ENCODE data around the gene KCTD16.

Gene KCTD16

DNA sequence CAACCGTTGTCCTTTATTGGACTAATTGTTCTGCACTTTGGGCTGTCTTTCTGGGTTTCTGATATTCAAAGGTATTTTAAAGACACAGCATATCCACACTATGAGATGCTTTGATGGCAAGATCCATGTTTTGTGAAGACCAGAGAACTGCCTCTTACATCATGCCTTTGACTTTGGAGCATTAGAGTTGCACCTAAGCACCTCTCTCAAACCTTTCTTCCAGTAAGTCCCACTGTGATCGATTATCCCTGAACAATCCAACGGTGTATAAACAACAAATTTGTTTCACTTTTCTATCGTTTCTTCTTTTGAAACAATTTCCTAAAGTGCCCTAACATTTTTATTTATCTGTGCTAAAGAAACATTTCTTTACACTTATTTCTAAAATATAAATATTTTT is 144.4 kb downstream of the KCTD16 start:
- Mint-ChIP-seq H3K27ac (no peak overlapping the region), H3K4me3 (no peak overlapping the region), H3K4me1 (no peaks in the 10 kb centered on the region), H3K9me3 (no peaks in the 10 kb centered on the region), H3K36me3 (no peaks in the 10 kb centered on the region), H3K27me3 (no peaks in the 10 kb centered on the region)
- no peak for ATAC-seq

DNA sequence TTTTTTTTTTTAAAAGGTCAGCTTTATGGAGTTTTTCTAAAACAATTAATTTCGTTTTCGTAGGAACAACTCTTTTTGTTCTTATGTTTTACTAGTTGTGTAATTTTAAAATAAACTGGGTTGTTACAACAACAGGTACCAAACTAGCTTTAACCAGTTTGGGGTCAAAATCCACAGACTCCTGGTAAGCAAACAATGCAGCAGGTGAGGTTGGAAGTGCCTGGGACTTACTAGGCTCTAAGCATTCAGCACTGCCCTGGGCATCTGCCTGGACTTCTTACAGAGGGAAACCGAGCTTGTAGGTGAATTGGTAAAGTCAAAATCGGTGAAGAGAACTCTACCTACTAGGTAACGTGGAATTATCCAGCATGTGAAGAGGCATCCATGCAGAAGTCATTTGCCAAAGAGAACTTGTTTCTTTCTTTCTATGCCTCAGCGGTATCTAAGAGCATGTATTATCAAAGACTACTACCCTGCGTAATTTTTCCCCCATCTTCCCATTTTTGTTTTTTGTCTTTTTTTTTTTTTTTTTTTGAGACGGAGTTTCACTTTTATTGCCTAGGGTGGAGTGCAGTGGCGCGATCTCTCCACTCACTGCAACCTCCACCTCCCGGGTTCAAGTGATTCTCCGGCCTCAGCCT is 145.4 kb downstream of the KCTD16 start:
- H3K4me3 Mint-ChIP-seq = no peak overlapping the region
- no peak for ATAC-seq
- no peaks in the 10 kb centered on the region for H3K27me3 Mint-ChIP-seq

GRCh38 chr5:144318011-144318410 is 147.3 kb downstream of the KCTD16 start:
- Mint-ChIP-seq H3K9me3 (no peaks in the 10 kb centered on the region), H3K4me1 (no peaks in the 10 kb centered on the region), H3K27ac (no peak overlapping the region), H3K4me3 (no peak overlapping the region), H3K27me3 (no peaks in the 10 kb centered on the region), H3K36me3 (no peaks in the 10 kb centered on the region)
- no peak for ATAC-seq

More for the DNA sequence above, 145.4 kb downstream of the KCTD16 start:
- H3K9me3 Mint-ChIP-seq = no peaks in the 10 kb centered on the region
- H3K27ac Mint-ChIP-seq = no peak overlapping the region
- no peaks in the 10 kb centered on the region for H3K36me3 Mint-ChIP-seq
- no peaks in the 10 kb centered on the region for H3K4me1 Mint-ChIP-seq

- Mint-ChIP-seq H3K4me1 (no peaks in the 10 kb centered on the region), H3K4me3 (no peak overlapping the region), H3K9me3 (no peaks in the 10 kb centered on the region), H3K27ac (no peak overlapping the region), H3K36me3 (no peaks in the 10 kb centered on the region), H3K27me3 (no peaks in the 10 kb centered on the region)
- no peak for ATAC-seq
Observed at GRCh38 chr5:144318460-144318859, 147.8 kb downstream of the KCTD16 start.

DNA sequence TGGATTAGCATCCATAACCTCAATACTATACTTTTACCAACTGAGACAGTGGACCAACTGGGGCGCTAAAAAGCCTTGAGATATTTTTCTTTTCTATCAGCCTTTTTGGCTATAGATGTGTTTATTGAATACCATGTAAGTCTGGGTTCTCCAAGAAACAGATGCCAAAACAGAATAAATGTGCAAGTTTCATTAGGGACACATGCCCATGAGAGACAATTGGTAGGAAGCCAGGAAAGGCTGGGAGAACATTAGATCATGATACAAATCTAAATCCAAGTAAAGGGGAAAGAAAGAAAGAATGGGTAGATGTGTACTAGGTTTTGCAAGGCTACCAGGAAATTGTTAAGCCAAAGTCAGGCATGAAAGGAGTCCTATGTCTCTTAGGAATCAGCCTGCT is 152.5 kb downstream of the KCTD16 start:
- no peaks in the 10 kb centered on the region for H3K27me3 Mint-ChIP-seq
- no peak overlapping the region for H3K27ac Mint-ChIP-seq
- no peak overlapping the region for H3K4me3 Mint-ChIP-seq
- H3K9me3 Mint-ChIP-seq = no peaks in the 10 kb centered on the region
- no peaks in the 10 kb centered on the region for H3K4me1 Mint-ChIP-seq
- ATAC-seq = no peak
- no peaks in the 10 kb centered on the region for H3K36me3 Mint-ChIP-seq

GRCh38 chr5:144325532-144325931 is 154.9 kb downstream of the KCTD16 start:
- no peak overlapping the region for H3K27ac Mint-ChIP-seq
- H3K4me3 Mint-ChIP-seq = no peak overlapping the region
- H3K4me1 Mint-ChIP-seq = no peaks in the 10 kb centered on the region
- H3K36me3 Mint-ChIP-seq = no peaks in the 10 kb centered on the region
- H3K9me3 Mint-ChIP-seq = no peaks in the 10 kb centered on the region
- H3K27me3 Mint-ChIP-seq = no peaks in the 10 kb centered on the region
- ATAC-seq = no peak

GRCh38 chr5:144328494-144328893 is 157.8 kb downstream of the KCTD16 start:
- no peak overlapping the region for H3K4me3 Mint-ChIP-seq
- no peak for ATAC-seq
- H3K4me1 Mint-ChIP-seq = no peaks in the 10 kb centered on the region
- no peaks in the 10 kb centered on the region for H3K9me3 Mint-ChIP-seq
- no peaks in the 10 kb centered on the region for H3K27me3 Mint-ChIP-seq
- no peaks in the 10 kb centered on the region for H3K36me3 Mint-ChIP-seq
- no peak overlapping the region for H3K27ac Mint-ChIP-seq

- no peak for ATAC-seq
- no peaks in the 10 kb centered on the region for H3K27me3 Mint-ChIP-seq
- H3K9me3 Mint-ChIP-seq = no peaks in the 10 kb centered on the region
Observed at GRCh38 chr5:144328980-144329379, 158.3 kb downstream of the KCTD16 start.

DNA sequence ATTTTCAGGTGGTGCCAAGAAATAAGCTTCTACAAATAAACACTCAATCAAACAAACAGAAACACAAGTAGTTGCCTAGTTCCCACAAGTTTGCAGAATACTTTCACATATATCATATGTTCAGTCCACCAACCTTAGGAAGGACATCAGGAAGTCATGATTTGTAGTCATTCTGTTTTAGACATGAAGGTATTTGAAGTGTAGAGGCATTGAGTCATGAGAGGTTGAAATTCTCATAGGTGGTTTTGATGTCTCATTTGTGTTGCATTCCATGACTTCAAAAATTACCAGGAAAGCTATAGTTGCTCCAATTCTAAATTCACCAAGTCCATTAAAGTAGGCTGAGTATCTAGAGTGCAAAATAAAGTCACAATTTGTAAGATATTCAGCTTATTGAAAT is 159.0 kb downstream of the KCTD16 start:
- no peaks in the 10 kb centered on the region for H3K4me1 Mint-ChIP-seq
- H3K36me3 Mint-ChIP-seq = no peaks in the 10 kb centered on the region
- no peak overlapping the region for H3K4me3 Mint-ChIP-seq
- no peak for ATAC-seq
- H3K27ac Mint-ChIP-seq = no peak overlapping the region
- H3K9me3 Mint-ChIP-seq = no peaks in the 10 kb centered on the region
- no peaks in the 10 kb centered on the region for H3K27me3 Mint-ChIP-seq

More at GRCh38 chr5:144328980-144329379, 158.3 kb downstream of the KCTD16 start:
- H3K36me3 Mint-ChIP-seq = no peaks in the 10 kb centered on the region
- no peak overlapping the region for H3K4me3 Mint-ChIP-seq
- H3K4me1 Mint-ChIP-seq = no peaks in the 10 kb centered on the region
- no peak overlapping the region for H3K27ac Mint-ChIP-seq

- Mint-ChIP-seq H3K27me3 (no peaks in the 10 kb centered on the region), H3K36me3 (no peaks in the 10 kb centered on the region), H3K4me3 (no peak overlapping the region), H3K4me1 (no peaks in the 10 kb centered on the region), H3K27ac (no peak overlapping the region), H3K9me3 (no peaks in the 10 kb centered on the region)
- no peak for ATAC-seq
Observed at GRCh38 chr5:144331361-144331760, 160.7 kb downstream of the KCTD16 start.

DNA sequence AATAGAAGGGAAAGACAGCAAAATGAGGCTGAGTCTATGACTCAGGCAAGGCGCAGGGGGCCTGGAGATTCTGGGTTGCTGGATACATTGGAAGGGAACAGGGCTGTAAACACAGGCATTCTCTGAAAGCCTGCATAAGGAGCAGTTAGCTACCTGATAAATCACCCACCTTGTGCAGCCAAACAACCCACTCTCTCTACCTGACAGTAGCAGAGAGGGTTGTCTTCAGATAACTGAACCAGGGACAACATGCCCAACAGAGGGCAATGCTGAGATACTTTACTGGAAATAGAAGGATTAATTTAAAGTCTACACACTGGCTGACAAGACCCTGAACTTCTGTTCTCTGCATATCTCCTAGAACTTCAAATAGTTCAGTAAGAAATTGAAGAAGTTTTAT is 161.6 kb downstream of the KCTD16 start:
- H3K36me3 Mint-ChIP-seq = no peaks in the 10 kb centered on the region
- ATAC-seq = no peak
- no peak overlapping the region for H3K27ac Mint-ChIP-seq

DNA sequence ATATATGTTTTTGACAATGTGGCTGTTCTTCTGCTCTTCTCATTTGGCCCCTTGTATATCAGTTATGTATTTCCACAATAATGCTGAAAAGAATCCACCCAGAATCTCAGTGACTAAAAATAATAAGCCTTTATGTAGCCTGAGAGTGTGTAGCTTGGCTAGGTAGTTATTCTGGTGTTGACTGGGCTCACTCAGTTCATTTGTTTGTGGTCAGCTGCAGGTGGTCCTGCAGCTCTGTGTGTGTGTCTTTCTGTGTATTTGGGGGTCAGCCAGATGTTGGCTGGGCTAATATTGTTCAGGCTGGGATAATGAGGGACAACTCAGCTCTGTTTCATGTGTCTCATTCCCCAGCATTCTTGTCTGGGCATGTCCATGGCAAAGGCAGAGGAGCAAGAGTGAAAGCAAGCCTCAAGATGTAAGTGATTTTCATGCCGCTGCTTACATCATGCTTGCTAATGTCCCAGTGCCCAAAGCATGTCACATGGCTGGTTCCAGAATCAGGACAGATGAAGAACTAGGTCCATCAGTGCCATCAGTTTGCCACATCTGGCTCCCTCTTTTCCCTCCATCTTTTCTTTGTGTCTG is 162.8 kb downstream of the KCTD16 start:
- H3K36me3 Mint-ChIP-seq = no peaks in the 10 kb centered on the region
- H3K9me3 Mint-ChIP-seq = no peaks in the 10 kb centered on the region
- H3K27me3 Mint-ChIP-seq = no peaks in the 10 kb centered on the region
- H3K27ac Mint-ChIP-seq = no peak overlapping the region
- no peak overlapping the region for H3K4me3 Mint-ChIP-seq
- no peaks in the 10 kb centered on the region for H3K4me1 Mint-ChIP-seq
- ATAC-seq = peak; percentile 15

More for the DNA sequence above, 161.6 kb downstream of the KCTD16 start:
- Mint-ChIP-seq H3K27me3 (no peaks in the 10 kb centered on the region), H3K4me3 (no peak overlapping the region), H3K4me1 (no peaks in the 10 kb centered on the region), H3K9me3 (no peaks in the 10 kb centered on the region)

DNA sequence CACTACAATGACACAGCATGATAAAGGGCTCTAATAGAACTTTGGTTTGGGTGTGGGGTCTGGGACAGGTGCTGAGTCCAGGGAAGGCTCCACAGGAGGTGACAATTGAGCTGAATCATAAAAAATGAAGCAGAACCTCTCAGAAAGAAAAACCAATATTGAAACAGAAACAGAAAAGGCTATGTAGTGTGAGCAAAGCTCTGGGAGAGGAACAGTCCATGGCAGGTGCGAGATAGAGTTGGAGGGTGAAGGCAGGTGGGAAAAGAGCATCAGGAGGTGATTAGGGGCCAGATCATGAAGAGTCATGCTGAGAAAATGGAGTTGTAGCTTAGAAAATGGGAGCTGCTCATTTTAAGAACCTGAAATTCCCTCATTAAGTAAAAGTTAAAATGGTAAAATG is 164.9 kb downstream of the KCTD16 start:
- no peaks in the 10 kb centered on the region for H3K27me3 Mint-ChIP-seq
- H3K27ac Mint-ChIP-seq = no peak overlapping the region
- no peaks in the 10 kb centered on the region for H3K4me1 Mint-ChIP-seq
- ATAC-seq = no peak
- no peak overlapping the region for H3K4me3 Mint-ChIP-seq
- no peaks in the 10 kb centered on the region for H3K9me3 Mint-ChIP-seq
- H3K36me3 Mint-ChIP-seq = no peaks in the 10 kb centered on the region

DNA sequence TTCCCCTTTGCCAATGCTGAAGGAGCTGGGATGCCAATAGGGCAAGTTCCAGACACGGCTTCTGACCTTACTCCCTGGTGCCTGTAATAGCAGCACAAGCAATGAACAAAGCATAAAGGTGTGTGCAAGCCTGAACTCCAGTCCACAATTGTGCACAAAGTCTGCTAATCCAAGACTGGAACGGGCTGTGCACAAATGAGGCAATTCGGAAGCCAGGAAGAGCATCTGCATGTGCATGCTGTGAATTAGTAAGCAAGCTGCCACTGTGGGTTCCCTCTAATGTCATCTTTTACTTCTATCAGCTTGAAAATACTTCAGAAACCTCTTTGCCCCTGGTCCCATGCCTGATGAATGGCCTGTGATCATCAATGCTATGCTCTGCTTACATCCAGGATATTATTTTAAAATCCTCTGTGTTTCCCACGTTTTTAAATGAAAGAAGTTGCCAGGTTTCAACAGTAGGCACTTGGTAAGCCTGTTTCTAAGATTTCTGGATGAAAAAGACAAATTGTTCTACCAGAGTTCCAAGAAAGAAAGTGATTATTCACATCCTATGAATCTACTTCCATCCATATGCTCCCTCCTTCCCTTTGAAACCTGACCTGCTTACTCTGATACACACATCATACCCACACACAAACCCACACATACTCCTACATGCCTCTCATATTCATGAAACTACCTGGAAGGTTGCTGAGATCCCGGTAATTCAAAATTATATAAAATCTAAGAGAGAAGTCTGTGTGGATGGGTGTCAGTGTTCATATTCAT is 165.7 kb downstream of the KCTD16 start:
- Mint-ChIP-seq H3K4me1 (no peaks in the 10 kb centered on the region), H3K9me3 (no peaks in the 10 kb centered on the region), H3K27ac (no peak overlapping the region), H3K36me3 (no peaks in the 10 kb centered on the region), H3K4me3 (no peak overlapping the region), H3K27me3 (no peaks in the 10 kb centered on the region)
- ATAC-seq = no peak

- Mint-ChIP-seq H3K27me3 (no peaks in the 10 kb centered on the region), H3K36me3 (no peaks in the 10 kb centered on the region), H3K27ac (no peak overlapping the region), H3K9me3 (no peaks in the 10 kb centered on the region), H3K4me3 (no peak overlapping the region), H3K4me1 (no peaks in the 10 kb centered on the region)
- no peak for ATAC-seq
Observed at GRCh38 chr5:144352330-144352729, 181.7 kb downstream of the KCTD16 start.

Measured in stimulated activated memory B cell treated with anti-CD40 and anti-IgM and Interleukin-4, amounts not matched to agents 10 μg/mL and 1 μg/mL and 100 μg/mL, for 72 hours (primary cell).